ENCODE data around the gene ADM2. TPM values are rescaled to one million over a fixed set of nuclear protein-coding genes. Genes with fewer than 3 reads are reported as not detected.

The ADM2 gene
- total and polyA plus RNA-seq, 2 donors (not counting 1 experiment from before 2014, with no cell fraction given) = 0.73 to 5.8 TPM

- TF ChIP-seq EZH2 (IDR thresholded peaks at IDR 0.05; ENCODE audit: low read length, missing control alignments) = no peak
- TF ChIP-seq, protein P1, sequence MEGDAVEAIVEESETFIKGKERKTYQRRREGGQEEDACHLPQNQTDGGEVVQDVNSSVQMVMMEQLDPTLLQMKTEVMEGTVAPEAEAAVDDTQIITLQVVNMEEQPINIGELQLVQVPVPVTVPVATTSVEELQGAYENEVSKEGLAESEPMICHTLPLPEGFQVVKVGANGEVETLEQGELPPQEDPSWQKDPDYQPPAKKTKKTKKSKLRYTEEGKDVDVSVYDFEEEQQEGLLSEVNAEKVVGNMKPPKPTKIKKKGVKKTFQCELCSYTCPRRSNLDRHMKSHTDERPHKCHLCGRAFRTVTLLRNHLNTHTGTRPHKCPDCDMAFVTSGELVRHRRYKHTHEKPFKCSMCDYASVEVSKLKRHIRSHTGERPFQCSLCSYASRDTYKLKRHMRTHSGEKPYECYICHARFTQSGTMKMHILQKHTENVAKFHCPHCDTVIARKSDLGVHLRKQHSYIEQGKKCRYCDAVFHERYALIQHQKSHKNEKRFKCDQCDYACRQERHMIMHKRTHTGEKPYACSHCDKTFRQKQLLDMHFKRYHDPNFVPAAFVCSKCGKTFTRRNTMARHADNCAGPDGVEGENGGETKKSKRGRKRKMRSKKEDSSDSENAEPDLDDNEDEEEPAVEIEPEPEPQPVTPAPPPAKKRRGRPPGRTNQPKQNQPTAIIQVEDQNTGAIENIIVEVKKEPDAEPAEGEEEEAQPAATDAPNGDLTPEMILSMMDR (conservative IDR thresholded peaks at IDR 0.05 in 1 of 2, IDR thresholded peaks at IDR 0.05 in 1 of 2; ENCODE audit: low read depth in 1 of 2, low read length in 2 of 2) = no peak
- Histone ChIP-seq H3K9ac (ENCODE audit: insufficient read depth, low read length) (no peak overlapping the region), H3K4me3 (replicated peaks in 1 of 4; ENCODE audit: control extremely low read depth in 1 of 4, insufficient read depth in 1 of 4, low read depth in 3 of 4, low read length in 4 of 4) (no peak overlapping the region), H3K27ac (ENCODE audit: insufficient read depth, low read length) (no peak overlapping the region), H3K36me3 (ENCODE audit: control insufficient read depth, insufficient read depth, low read length) (peaks cover 6% of the 10 kb centered on the region), H3K27me3 (ENCODE audit: control insufficient read depth, insufficient read depth, low read length) (peaks cover 11% of the 10 kb centered on the region), H3K79me2 (ENCODE audit: control insufficient read depth, insufficient read depth, low read length) (peaks cover 15% of the 10 kb centered on the region), H3K4me1 (ENCODE audit: control insufficient read depth, extremely low read depth, insufficient read depth, low read length) (peaks cover 21% of the 10 kb centered on the region), H2AFZ (ENCODE audit: low read length) (no peak overlapping the region), H4K20me1 (ENCODE audit: control insufficient read depth, extremely low read depth, insufficient read depth, low read length) (no peaks in the 10 kb centered on the region), H3K4me2 (ENCODE audit: extremely low read depth, insufficient read depth, low read length) (no peak overlapping the region), H3K9me3 (ENCODE audit: control insufficient read depth, insufficient read depth, low read depth, low read length) (no peaks in the 10 kb centered on the region)
- no peak for DNase-seq (ENCODE audit: low read depth in 2 of 2)
Observed at GRCh38 chr22:50527921-50528681, 46.8 kb downstream of the ADM2 start.

- peaks cover 20% of the 10 kb centered on the region for H3K4me1 ChIP-seq (ENCODE audit: control insufficient read depth, extremely low read depth, insufficient read depth, low read length)
- no peak for DNase-seq (ENCODE audit: low read depth in 2 of 2)
- TF ChIP-seq, protein P1 (conservative IDR thresholded peaks at IDR 0.05 in 1 of 2, IDR thresholded peaks at IDR 0.05 in 1 of 2; ENCODE audit: low read depth in 1 of 2, low read length in 2 of 2) = no peak
- TF ChIP-seq EZH2 (IDR thresholded peaks at IDR 0.05; ENCODE audit: low read length, missing control alignments) = no peak
- H3K79me2 ChIP-seq (ENCODE audit: control insufficient read depth, insufficient read depth, low read length) = peaks cover 10% of the 10 kb centered on the region
- peaks cover 11% of the 10 kb centered on the region for H3K27me3 ChIP-seq (ENCODE audit: control insufficient read depth, insufficient read depth, low read length)
- peaks cover 3% of the 10 kb centered on the region for H3K36me3 ChIP-seq (ENCODE audit: control insufficient read depth, insufficient read depth, low read length)
- H4K20me1 ChIP-seq (ENCODE audit: control insufficient read depth, extremely low read depth, insufficient read depth, low read length) = no peaks in the 10 kb centered on the region
- H2AFZ ChIP-seq (ENCODE audit: low read length) = no peak overlapping the region
- H3K9ac ChIP-seq (ENCODE audit: insufficient read depth, low read length) = no peak overlapping the region
- no peak overlapping the region for H3K27ac ChIP-seq (ENCODE audit: insufficient read depth, low read length)
- peak overlapping the region in 2 of 4 experiments; percentile 38 to 60 for H3K4me3 ChIP-seq (replicated peaks in 1 of 4; ENCODE audit: control extremely low read depth in 1 of 4, insufficient read depth in 1 of 4, low read depth in 3 of 4, low read length in 4 of 4)
- no peaks in the 10 kb centered on the region for H3K9me3 ChIP-seq (ENCODE audit: control insufficient read depth, insufficient read depth, low read depth, low read length)
- H3K4me2 ChIP-seq (ENCODE audit: extremely low read depth, insufficient read depth, low read length) = no peak overlapping the region
Observed at GRCh38 chr22:50528682-50529415, 47.5 kb downstream of the ADM2 start.

DNA sequence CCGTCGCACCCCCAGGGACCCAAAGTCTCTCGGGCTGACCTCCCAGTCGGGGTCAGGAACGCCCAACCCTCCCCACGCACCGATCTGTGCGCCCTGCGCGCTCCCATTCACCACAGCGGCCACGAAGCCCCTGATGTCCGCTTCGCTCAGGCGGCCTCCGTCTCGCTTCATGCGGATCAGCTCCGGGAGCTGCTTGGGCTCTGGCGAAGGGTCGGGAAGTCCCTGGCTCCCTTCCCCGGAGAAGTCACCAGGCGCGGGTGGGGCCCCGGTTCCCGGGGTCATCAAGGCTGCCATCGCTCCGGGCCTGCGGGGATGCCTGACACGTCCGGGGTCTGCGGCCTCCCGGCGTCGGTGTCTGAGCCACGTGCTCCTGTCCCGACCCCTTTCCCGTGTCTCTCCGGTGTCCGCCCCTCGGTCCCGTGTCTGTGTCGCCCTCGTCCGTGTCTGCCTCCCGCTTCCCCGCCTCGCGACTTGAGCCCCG lies 48.1 kb downstream of the ADM2 start:
- peak in 1 of 2 donors; percentile 14 for DNase-seq (ENCODE audit: low read depth in 2 of 2)
- H3K27me3 ChIP-seq (ENCODE audit: control insufficient read depth, insufficient read depth, low read length) = peaks cover 11% of the 10 kb centered on the region
- H3K79me2 ChIP-seq (ENCODE audit: control insufficient read depth, insufficient read depth, low read length) = peaks cover 4% of the 10 kb centered on the region
- H2AFZ ChIP-seq (ENCODE audit: low read length) = no peak overlapping the region
- TF ChIP-seq EZH2 (IDR thresholded peaks at IDR 0.05; ENCODE audit: low read length, missing control alignments) = peak; percentile 42
- TF ChIP-seq, protein P1 (conservative IDR thresholded peaks at IDR 0.05 in 1 of 2, IDR thresholded peaks at IDR 0.05 in 1 of 2; ENCODE audit: low read depth in 1 of 2, low read length in 2 of 2) = no peak
- H3K4me2 ChIP-seq (ENCODE audit: extremely low read depth, insufficient read depth, low read length) = no peak overlapping the region
- no peaks in the 10 kb centered on the region for H3K9me3 ChIP-seq (ENCODE audit: control insufficient read depth, insufficient read depth, low read depth, low read length)
- no peak overlapping the region for H3K27ac ChIP-seq (ENCODE audit: insufficient read depth, low read length)
- peak overlapping the region in 3 of 4 experiments; percentile 14 to 60 (median 38) for H3K4me3 ChIP-seq (replicated peaks in 1 of 4; ENCODE audit: control extremely low read depth in 1 of 4, insufficient read depth in 1 of 4, low read depth in 3 of 4, low read length in 4 of 4)
- peaks cover 16% of the 10 kb centered on the region for H3K4me1 ChIP-seq (ENCODE audit: control insufficient read depth, extremely low read depth, insufficient read depth, low read length)
- H3K9ac ChIP-seq (ENCODE audit: insufficient read depth, low read length) = peak overlapping the region; percentile 23
- no peaks in the 10 kb centered on the region for H3K36me3 ChIP-seq (ENCODE audit: control insufficient read depth, insufficient read depth, low read length)
- no peaks in the 10 kb centered on the region for H4K20me1 ChIP-seq (ENCODE audit: control insufficient read depth, extremely low read depth, insufficient read depth, low read length)

Data from fibroblast of lung (primary cell).